Measurements from ENCODE around the gene NFATC1.

The NFATC1 gene

GRCh38 chr18:79556829-79557585 lies 161.3 kb downstream of the NFATC1 start:
- DNase-seq (ENCODE audit: low read depth) = no peak
- TF ChIP-seq, protein P1, sequence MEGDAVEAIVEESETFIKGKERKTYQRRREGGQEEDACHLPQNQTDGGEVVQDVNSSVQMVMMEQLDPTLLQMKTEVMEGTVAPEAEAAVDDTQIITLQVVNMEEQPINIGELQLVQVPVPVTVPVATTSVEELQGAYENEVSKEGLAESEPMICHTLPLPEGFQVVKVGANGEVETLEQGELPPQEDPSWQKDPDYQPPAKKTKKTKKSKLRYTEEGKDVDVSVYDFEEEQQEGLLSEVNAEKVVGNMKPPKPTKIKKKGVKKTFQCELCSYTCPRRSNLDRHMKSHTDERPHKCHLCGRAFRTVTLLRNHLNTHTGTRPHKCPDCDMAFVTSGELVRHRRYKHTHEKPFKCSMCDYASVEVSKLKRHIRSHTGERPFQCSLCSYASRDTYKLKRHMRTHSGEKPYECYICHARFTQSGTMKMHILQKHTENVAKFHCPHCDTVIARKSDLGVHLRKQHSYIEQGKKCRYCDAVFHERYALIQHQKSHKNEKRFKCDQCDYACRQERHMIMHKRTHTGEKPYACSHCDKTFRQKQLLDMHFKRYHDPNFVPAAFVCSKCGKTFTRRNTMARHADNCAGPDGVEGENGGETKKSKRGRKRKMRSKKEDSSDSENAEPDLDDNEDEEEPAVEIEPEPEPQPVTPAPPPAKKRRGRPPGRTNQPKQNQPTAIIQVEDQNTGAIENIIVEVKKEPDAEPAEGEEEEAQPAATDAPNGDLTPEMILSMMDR (IDR thresholded peaks at IDR 0.05; ENCODE audit: low read depth, low read length, missing control alignments) = no peak

DNA sequence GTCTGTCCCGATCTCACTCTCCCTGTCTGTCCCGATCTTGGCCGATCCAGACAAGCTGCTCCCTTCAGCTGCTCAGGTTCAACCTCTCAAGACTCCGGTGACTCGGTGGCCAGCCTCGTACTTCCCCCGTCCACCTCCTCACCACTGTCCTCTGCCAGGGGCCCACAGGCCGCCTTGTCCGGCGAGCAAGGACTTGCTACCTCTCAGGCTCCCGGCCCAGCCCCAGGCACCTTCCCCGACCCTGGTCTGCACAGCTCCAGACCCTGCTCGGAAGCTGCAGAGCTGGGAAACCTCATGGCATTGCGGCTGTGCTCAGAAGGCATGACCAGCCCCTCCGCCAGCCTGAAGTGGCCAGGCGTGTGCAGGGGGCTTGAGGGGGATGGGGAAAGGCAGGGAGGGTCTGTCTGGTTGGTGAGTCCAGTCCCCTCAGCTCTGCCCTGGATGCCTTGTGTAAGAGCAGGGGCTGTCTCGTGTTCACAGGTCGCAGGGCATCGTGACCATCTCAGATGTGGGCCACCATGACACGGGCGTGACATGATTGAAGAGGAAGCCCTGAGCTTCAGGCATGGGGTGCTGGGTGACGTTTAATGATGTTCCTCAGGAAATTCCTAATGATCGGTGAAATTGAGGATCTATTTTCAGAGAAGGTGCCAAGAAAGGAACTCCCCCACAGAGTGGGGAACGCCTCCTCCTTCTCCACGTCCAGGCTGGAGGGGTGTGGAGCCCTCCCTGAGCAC lies 162.6 kb downstream of the NFATC1 start:
- H3K4me3 ChIP-seq (ENCODE audit: low read depth, low read length) = no peak overlapping the region
- DNase-seq (ENCODE audit: low read depth) = no peak
- TF ChIP-seq, protein P1 (IDR thresholded peaks at IDR 0.05; ENCODE audit: low read depth, low read length, missing control alignments) = no peak
- in situ Hi-C loops (cut with HindIII; ENCODE audit: low sequenced_read_pairs) = loop anchor here (5.0 kb wide), 1 partner anchor 69 kb away; no protein-coding TSS in a partner anchor

More at GRCh38 chr18:79556829-79557585, 161.3 kb downstream of the NFATC1 start:
- no peak overlapping the region for H3K4me3 ChIP-seq (ENCODE audit: low read depth, low read length)
- in situ Hi-C loops (cut with HindIII; ENCODE audit: low sequenced_read_pairs) = loop anchor here (5.0 kb wide), 1 partner anchor 70 kb away; no protein-coding TSS in a partner anchor

GRCh38 chr18:79558933-79559416 lies 163.2 kb downstream of the NFATC1 start:
- TF ChIP-seq, protein P1 (IDR thresholded peaks at IDR 0.05; ENCODE audit: low read depth, low read length, missing control alignments) = no peak
- in situ Hi-C loops (cut with HindIII; ENCODE audit: low sequenced_read_pairs) = loop anchor here (5.0 kb wide), 1 partner anchor 68 kb away; no protein-coding TSS in a partner anchor
- DNase-seq (ENCODE audit: low read depth) = no peak
- H3K4me3 ChIP-seq (ENCODE audit: low read depth, low read length) = no peak overlapping the region

DNA sequence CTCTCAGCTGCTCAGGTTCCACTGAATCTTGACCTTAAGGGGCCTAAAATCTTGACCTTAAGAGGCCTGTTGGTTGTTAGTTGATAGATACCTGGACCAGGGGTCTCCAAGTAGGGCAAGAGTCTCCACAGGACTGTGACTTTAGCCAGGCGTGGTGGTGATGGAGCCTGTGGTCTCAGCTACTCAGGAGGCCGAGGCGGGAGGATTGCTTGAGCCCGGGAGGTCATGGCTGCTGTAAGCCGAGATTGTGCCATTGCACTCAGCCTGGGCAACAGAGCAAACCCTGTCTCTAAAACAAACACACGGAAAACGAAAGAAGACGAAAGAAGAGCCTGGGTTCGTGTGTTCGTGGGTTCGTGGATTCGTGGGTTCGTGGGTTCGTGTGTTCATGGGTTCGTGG lies 163.7 kb downstream of the NFATC1 start:
- no peak overlapping the region for H3K4me3 ChIP-seq (ENCODE audit: low read depth, low read length)
- no peak for DNase-seq (ENCODE audit: low read depth)
- in situ Hi-C loops (cut with HindIII; ENCODE audit: low sequenced_read_pairs) = loop anchor here (5.0 kb wide), 1 partner anchor 68 kb away; no protein-coding TSS in a partner anchor
- TF ChIP-seq, protein P1 (IDR thresholded peaks at IDR 0.05; ENCODE audit: low read depth, low read length, missing control alignments) = no peak

GRCh38 chr18:79560042-79560860 lies 164.5 kb downstream of the NFATC1 start:
- DNase-seq (ENCODE audit: low read depth) = no peak
- in situ Hi-C loops (cut with HindIII; ENCODE audit: low sequenced_read_pairs) = no loop called here
- H3K4me3 ChIP-seq (ENCODE audit: low read depth, low read length) = no peak overlapping the region
- TF ChIP-seq, protein P1 (IDR thresholded peaks at IDR 0.05; ENCODE audit: low read depth, low read length, missing control alignments) = no peak

DNA sequence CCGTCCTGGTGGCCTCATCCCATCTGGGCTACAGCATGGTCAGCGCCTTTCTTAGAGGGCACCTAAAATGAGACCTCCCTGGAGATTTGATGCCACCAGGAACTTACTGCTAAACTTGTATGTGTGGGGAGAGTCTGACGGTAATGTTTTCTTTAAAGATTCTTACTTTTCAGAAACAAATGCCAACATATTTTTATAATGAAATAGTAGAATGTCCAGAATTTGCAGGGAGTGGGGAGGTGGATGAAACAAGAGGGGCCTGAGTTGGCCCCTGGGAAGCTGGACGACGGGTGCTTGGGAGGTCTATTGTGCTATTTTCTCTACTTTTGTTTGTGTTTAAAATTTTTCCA lies 165.1 kb downstream of the NFATC1 start:
- H3K4me3 ChIP-seq (ENCODE audit: low read depth, low read length) = no peak overlapping the region
- TF ChIP-seq, protein P1 (IDR thresholded peaks at IDR 0.05; ENCODE audit: low read depth, low read length, missing control alignments) = no peak
- DNase-seq (ENCODE audit: low read depth) = no peak
- in situ Hi-C loops (cut with HindIII; ENCODE audit: low sequenced_read_pairs) = no loop called here

Measured in astrocyte of the cerebellum (primary cell).